ENCODE results near the gene DRAM1. TPM values are rescaled to one million over a fixed set of nuclear protein-coding genes. Genes with fewer than 3 reads are reported as not detected.

Gene DRAM1
- total RNA-seq, 1 experiment from 2014 or later, result 6.9 TPM

GRCh38 chr12:101830367-101831325, 46.7 kb upstream of the DRAM1 start, which contains the start of gene GNPTAB:
TSS of gene GNPTAB (minus strand) at chr12:101830959. CDS start at chr12:101830675, 284 bp downstream.
- POLR2A ChIA-PET, result interaction anchor here (0.6 to 1.0 kb wide), 5 partner anchors 57 to 1005 kb away, joined by 3 to 5 read pairs (median 4); no protein-coding TSS in a partner anchor
- Mint-ChIP-seq H3K4me3 (peak within 1 kb of the TSS; percentile 96), H3K9me3 (no peaks in the 10 kb centered on the region), H3K27ac (peak within 1 kb of the TSS; percentile 60; the same call in 1 of the 2 replicates), H3K27me3 (ENCODE audit: low read depth) (no peaks in the 10 kb centered on the region), H3K4me1 (peaks cover 31% of the 10 kb centered on the region), H3K36me3 (no peaks in the 10 kb centered on the region)
- no peak for TF ChIP-seq ELF4 (CRISPR knock-in tag; IDR thresholded peaks at IDR 0.05; ENCODE audit: low read depth)
- peak; percentile 36; the same call in 1 of the 2 replicates for TF ChIP-seq HMGXB4 (CRISPR knock-in tag; IDR thresholded peaks at IDR 0.05)
- no peak for TF ChIP-seq ZMAT4 (CRISPR knock-in tag; IDR thresholded peaks at IDR 0.05)
- peak; percentile 67 for TF ChIP-seq CTCF (IDR thresholded peaks at IDR 0.05)
- peak; percentile 94 for ATAC-seq
- CTCF ChIA-PET, result interaction anchor here (0.6 to 6.8 kb wide), 27 partner anchors 10 to 359 kb away, joined by 3 to 71 read pairs (median 4); partner anchors contain the start of gene DRAM1
- DNase-seq (ENCODE audit: low spot score), result peak; percentile 92

- ATAC-seq (no peak), DNase-seq (ENCODE audit: low spot score) (no peak)
- ChIA-PET POLR2A (no interaction called here), CTCF (interaction anchor here (1.2 to 4.1 kb wide), 5 partner anchors 18 to 72 kb away, joined by 4 to 71 read pairs (median 13); no protein-coding TSS in a partner anchor)
- H3K9me3 Mint-ChIP-seq, result no peaks in the 10 kb centered on the region
- TF ChIP-seq AR (CRISPR knock-in tag; IDR thresholded peaks at IDR 0.05), result no peak
- TF ChIP-seq ZBTB21 (CRISPR knock-in tag; IDR thresholded peaks at IDR 0.05; ENCODE audit: borderline replicate concordance), result no peak
- TF ChIP-seq ATF3 (CRISPR knock-in tag; conservative IDR thresholded peaks at IDR 0.05), result no peak
- TF ChIP-seq SMAD4 (CRISPR knock-in tag; IDR thresholded peaks at IDR 0.05), result no peak
- TF ChIP-seq ZNF396 (CRISPR knock-in tag; IDR thresholded peaks at IDR 0.05; ENCODE audit: borderline replicate concordance), result no peak
- no peak for TF ChIP-seq IRF2 (CRISPR knock-in tag; IDR thresholded peaks at IDR 0.05; ENCODE audit: borderline replicate concordance, low read depth)
- no peak for TF ChIP-seq EMX1 (CRISPR knock-in tag; IDR thresholded peaks at IDR 0.05)
- TF ChIP-seq NR2C2 (CRISPR knock-in tag; IDR thresholded peaks at IDR 0.05), result no peak
- no peak for TF ChIP-seq NFATC4 (CRISPR knock-in tag; IDR thresholded peaks at IDR 0.05)
- TF ChIP-seq HMGXB4 (CRISPR knock-in tag; IDR thresholded peaks at IDR 0.05), result no peak
- no peak for TF ChIP-seq ZNF532 (CRISPR knock-in tag; IDR thresholded peaks at IDR 0.05; ENCODE audit: borderline replicate concordance)
- H3K27me3 Mint-ChIP-seq (ENCODE audit: low read depth), result no peaks in the 10 kb centered on the region
- no peak overlapping the region for H3K27ac Mint-ChIP-seq
- H3K36me3 Mint-ChIP-seq, result no peaks in the 10 kb centered on the region
- H3K4me3 Mint-ChIP-seq, result peak overlapping the region; percentile 66; the same call in 1 of the 2 replicates
- H3K4me1 Mint-ChIP-seq, result peaks cover 21% of the 10 kb centered on the region
Measured at GRCh38 chr12:101832030-101832429, 45.4 kb upstream of the DRAM1 start.

Measured in WTC11 (cell line).